ENCODE results near the gene SPC24. TPM values are rescaled to one million over a fixed set of nuclear protein-coding genes. Genes with fewer than 3 reads are reported as not detected.

SPC24 gene
- total RNA-seq, 1 experiment from 2014 or later = 33.9 TPM

DNA sequence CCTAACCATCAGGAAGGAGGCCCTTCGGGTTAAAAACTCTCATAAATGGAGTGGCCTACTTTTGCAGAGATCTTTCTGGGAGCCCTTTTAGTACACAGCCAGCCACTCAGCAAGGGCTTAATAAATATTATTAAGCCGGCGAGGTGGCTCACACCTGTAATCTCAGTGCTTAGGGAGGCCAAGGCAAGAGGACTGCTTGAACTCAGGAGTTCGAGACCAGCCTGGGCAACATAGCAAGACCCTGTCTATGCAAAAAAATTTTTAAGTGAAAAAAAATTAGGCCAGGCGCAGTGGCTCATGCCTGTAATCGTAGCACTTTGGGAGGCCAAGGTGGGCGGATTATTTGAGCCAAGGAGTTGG is 42.6 kb upstream of the SPC24 start:
- peaks cover 18 to 28% of the 10 kb centered on the region in 2 experiments for H3K4me1 ChIP-seq (ENCODE audit: control insufficient read depth in 1 of 2, insufficient read depth in 2 of 2, low read length in 2 of 2)
- peak overlapping the region; percentile 81 for H3K27ac ChIP-seq (ENCODE audit: low read depth, low read length)
- no peak for TF ChIP-seq ZFX (IDR thresholded peaks at IDR 0.05)
- TF ChIP-seq, protein P1, sequence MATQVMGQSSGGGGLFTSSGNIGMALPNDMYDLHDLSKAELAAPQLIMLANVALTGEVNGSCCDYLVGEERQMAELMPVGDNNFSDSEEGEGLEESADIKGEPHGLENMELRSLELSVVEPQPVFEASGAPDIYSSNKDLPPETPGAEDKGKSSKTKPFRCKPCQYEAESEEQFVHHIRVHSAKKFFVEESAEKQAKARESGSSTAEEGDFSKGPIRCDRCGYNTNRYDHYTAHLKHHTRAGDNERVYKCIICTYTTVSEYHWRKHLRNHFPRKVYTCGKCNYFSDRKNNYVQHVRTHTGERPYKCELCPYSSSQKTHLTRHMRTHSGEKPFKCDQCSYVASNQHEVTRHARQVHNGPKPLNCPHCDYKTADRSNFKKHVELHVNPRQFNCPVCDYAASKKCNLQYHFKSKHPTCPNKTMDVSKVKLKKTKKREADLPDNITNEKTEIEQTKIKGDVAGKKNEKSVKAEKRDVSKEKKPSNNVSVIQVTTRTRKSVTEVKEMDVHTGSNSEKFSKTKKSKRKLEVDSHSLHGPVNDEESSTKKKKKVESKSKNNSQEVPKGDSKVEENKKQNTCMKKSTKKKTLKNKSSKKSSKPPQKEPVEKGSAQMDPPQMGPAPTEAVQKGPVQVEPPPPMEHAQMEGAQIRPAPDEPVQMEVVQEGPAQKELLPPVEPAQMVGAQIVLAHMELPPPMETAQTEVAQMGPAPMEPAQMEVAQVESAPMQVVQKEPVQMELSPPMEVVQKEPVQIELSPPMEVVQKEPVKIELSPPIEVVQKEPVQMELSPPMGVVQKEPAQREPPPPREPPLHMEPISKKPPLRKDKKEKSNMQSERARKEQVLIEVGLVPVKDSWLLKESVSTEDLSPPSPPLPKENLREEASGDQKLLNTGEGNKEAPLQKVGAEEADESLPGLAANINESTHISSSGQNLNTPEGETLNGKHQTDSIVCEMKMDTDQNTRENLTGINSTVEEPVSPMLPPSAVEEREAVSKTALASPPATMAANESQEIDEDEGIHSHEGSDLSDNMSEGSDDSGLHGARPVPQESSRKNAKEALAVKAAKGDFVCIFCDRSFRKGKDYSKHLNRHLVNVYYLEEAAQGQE (IDR thresholded peaks at IDR 0.05; ENCODE audit: low read depth) = no peak
- no peak for TF ChIP-seq EZH2phosphoT487 (IDR thresholded peaks at IDR 0.05; ENCODE audit: borderline replicate concordance)
- no peak for TF ChIP-seq SP1 (IDR thresholded peaks at IDR 0.05; ENCODE audit: low read depth)
- no peak for TF ChIP-seq JUND (IDR thresholded peaks at IDR 0.05)
- TF ChIP-seq, protein P2, sequence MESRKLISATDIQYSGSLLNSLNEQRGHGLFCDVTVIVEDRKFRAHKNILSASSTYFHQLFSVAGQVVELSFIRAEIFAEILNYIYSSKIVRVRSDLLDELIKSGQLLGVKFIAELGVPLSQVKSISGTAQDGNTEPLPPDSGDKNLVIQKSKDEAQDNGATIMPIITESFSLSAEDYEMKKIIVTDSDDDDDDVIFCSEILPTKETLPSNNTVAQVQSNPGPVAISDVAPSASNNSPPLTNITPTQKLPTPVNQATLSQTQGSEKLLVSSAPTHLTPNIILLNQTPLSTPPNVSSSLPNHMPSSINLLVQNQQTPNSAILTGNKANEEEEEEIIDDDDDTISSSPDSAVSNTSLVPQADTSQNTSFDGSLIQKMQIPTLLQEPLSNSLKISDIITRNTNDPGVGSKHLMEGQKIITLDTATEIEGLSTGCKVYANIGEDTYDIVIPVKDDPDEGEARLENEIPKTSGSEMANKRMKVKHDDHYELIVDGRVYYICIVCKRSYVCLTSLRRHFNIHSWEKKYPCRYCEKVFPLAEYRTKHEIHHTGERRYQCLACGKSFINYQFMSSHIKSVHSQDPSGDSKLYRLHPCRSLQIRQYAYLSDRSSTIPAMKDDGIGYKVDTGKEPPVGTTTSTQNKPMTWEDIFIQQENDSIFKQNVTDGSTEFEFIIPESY (IDR thresholded peaks at IDR 0.05; ENCODE audit: extremely low read depth, insufficient replicate concordance, low read length) = no peak
- TF ChIP-seq, protein P3, sequence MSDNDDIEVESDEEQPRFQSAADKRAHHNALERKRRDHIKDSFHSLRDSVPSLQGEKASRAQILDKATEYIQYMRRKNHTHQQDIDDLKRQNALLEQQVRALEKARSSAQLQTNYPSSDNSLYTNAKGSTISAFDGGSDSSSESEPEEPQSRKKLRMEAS (IDR thresholded peaks at IDR 0.05) = no peak
- no peak for TF ChIP-seq CEBPB (IDR thresholded peaks at IDR 0.05; ENCODE audit: low read depth)
- no peak for TF ChIP-seq RAD21 (IDR thresholded peaks at IDR 0.05; ENCODE audit: low read depth)
- TF ChIP-seq ZNF274 (IDR thresholded peaks at IDR 0.05; ENCODE audit: low read depth, low read length) = no peak
- no peak for TF ChIP-seq ELF1 (IDR thresholded peaks at IDR 0.05; ENCODE audit: borderline replicate concordance, low read depth)
- TF ChIP-seq EZH2 (IDR thresholded peaks at IDR 0.05) = no peak
- TF ChIP-seq EGR1 (IDR thresholded peaks at IDR 0.05; ENCODE audit: low read depth) = no peak
- TF ChIP-seq POLR2A (IDR thresholded peaks at IDR 0.05; ENCODE audit: borderline replicate concordance, extremely low read depth, insufficient read depth, insufficient read length) = no peak
- no peak for TF ChIP-seq YY1 (IDR thresholded peaks at IDR 0.05; ENCODE audit: extremely low read depth, insufficient replicate concordance, low read depth, low read length)
- TF ChIP-seq SIN3A (IDR thresholded peaks at IDR 0.05; ENCODE audit: low read depth) = no peak
- no peak for TF ChIP-seq FOSL1 (IDR thresholded peaks at IDR 0.05; ENCODE audit: low read depth)
- no peak for ATAC-seq
- no peaks in the 10 kb centered on the region for H3K9me3 ChIP-seq (ENCODE audit: control insufficient read depth in 1 of 2, insufficient read depth in 1 of 2, low read depth in 1 of 2, low read length in 2 of 2)
- CTCF ChIA-PET = interaction anchor here (1.0 to 1.3 kb wide), 3 partner anchors 56 to 72 kb away, joined by 3 to 5 read pairs (median 4); no protein-coding TSS in a partner anchor
- H3K27me3 ChIP-seq (ENCODE audit: insufficient read depth, low read length) = no peaks in the 10 kb centered on the region
- no peaks in the 10 kb centered on the region for H3K9me2 ChIP-seq (ENCODE audit: insufficient read depth)
- peak overlapping the region in 1 of 2 experiments; percentile 63; a peak in 2 of 4 replicates for H3K4me3 ChIP-seq (replicated peaks in 1 of 2; ENCODE audit: low read depth in 1 of 2, low read length in 2 of 2)
- RAD21 ChIA-PET (ENCODE audit: low non-redundant PET in 1 of 2, low total read pairs in 2 of 2, uncharacterized antibody in 2 of 2, unreplicated experiment in 2 of 2) = interaction anchor here in 1 of 2 experiments (0.9 kb wide), 1 partner anchor 103 kb away, joined by 3 read pairs; no protein-coding TSS in a partner anchor
- peaks cover 0 to 3% of the 10 kb centered on the region in 2 experiments; a peak in 1 of 4 replicates for H3K36me3 ChIP-seq (ENCODE audit: control insufficient read depth in 1 of 2, insufficient read depth in 2 of 2, low read length in 2 of 2)
- peak overlapping the region; percentile 75 for H3K4me2 ChIP-seq (ENCODE audit: low read length)
- POLR2A ChIA-PET = interaction anchor here (1.0 to 1.4 kb wide), 3 partner anchors 54 to 60 kb away, joined by 3 to 10 read pairs (median 3); no protein-coding TSS in a partner anchor
- BruUV-seq (replicated peaks) = no TSS peak
- 0 out of 2 replicates have a peak, but pooled peaks cover 2% of the 10 kb centered on the region for H3K79me2 ChIP-seq (ENCODE audit: insufficient read depth, low read length)
- H3K9ac ChIP-seq (ENCODE audit: low read length) = peak overlapping the region; percentile 66
- no peak overlapping the region for H2AFZ ChIP-seq (ENCODE audit: low read depth, low read length, poor library complexity, severe bottlenecking)
- no peak for DNase-seq (ENCODE audit: low read depth, low spot score)
- H4K20me1 ChIP-seq (ENCODE audit: insufficient read depth) = no peaks in the 10 kb centered on the region
- intact Hi-C loops (cut with micrococcal nuclease) = no loop called here

Data from HCT116 (cell line).